ENCODE measurements around the gene DYRK1A.

The DYRK1A gene

GRCh38 chr21:37472581-37472980 lies 106.0 kb downstream of the DYRK1A start:
- in situ Hi-C loops (cut with MboI; ENCODE audit: low sequenced_read_pairs): no loop called here

DNA sequence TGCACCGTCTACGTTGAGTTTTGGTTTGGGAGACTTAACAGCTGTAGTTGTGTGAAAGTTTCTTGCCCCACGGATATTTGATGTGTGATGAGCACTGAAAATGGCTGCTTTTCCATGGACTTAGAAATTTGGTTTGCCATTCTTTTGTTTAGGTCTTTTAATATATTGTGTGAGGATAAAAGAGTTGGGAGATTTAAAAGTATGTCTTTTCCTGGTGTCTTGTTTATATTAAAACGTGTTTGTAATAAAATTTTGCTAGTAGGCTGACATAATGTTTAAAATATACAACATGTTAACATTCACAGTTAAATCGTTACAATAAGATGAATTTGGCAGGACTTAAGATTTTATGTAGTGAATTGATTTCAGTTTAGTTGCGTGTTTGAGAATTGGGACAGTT lies 106.9 kb downstream of the DYRK1A start:
- in situ Hi-C loops (cut with MboI; ENCODE audit: low sequenced_read_pairs): no loop called here

- in situ Hi-C loops (cut with MboI; ENCODE audit: low sequenced_read_pairs): no loop called here
Measured at GRCh38 chr21:37474342-37474741, 107.8 kb downstream of the DYRK1A start.

DNA sequence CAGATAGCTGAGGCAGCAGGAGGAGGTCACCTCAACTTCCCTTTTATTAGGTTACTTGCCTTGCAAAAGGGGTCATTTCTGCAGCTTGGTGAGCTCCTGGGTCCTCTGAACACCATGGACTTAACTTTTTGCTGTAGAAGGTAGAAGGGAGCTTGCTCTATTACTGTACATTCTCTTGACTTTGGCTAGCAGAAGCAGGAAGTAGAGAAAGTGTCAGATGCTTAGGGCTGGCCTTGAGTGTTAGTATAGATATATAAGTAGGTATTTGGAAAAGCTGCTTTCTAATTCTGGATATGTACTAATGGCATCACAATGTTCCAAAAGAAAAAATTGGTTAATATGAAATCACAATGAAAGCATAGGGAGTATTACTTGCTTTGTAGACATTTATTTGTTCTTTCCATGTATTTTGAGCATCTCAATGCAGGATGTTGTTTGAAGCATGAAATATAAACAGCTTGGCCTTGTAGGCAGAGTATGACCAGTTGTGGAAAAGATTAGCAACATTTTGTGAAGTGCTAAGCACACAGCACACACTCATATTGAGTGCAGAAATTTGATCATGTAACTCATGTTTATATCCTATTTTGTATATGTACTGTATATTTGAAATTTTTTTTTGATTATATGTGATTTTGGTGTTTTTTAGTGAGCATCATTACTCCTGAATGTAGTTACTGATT lies 108.8 kb downstream of the DYRK1A start:
- in situ Hi-C loops (cut with MboI; ENCODE audit: low sequenced_read_pairs): no loop called here

DNA sequence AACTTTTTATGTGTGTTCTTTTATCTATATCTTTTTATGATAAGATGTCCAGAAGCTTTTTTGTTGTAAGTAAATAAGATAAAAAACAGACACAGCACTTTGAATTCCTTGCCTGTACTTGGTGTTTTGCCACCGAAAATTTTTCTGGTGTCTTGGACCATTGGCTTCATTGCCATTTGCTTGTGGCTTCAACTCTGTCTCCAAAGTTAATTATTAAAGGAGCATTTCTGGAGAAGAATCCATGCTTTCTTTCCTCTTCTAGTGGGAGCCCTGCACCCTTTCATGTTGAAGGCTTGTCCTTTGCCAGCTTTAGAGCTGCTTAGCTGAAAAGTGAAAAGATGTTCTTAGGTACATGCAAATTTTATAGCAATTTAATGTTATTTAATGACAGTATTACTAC lies 112.2 kb downstream of the DYRK1A start:
- in situ Hi-C loops (cut with MboI; ENCODE audit: low sequenced_read_pairs): no loop called here

GRCh38 chr21:37483776-37484175 lies 117.2 kb downstream of the DYRK1A start:
- in situ Hi-C loops (cut with MboI; ENCODE audit: low sequenced_read_pairs): no loop called here

- in situ Hi-C loops (cut with MboI; ENCODE audit: low sequenced_read_pairs): no loop called here
Measured at GRCh38 chr21:37484535-37485474, 118.2 kb downstream of the DYRK1A start.

DNA sequence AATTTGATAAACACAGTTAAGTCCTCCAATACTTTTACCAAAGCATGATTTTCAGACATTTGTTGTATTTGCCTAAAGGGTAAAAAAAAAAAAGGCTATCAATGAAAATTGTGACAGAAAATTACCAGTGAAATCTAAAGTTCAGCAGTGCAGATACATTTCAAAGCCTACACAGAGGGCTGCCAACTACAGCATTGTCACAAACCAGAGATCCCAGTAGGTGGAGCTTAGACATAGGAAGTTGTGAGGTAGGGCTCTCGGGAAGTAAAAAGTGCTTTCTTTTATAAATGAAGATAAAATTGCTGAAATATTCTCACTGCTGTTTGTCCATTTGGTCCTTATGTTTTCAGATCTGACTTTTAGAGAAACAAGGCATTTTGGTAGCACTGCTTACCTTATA lies 123.0 kb downstream of the DYRK1A start:
- in situ Hi-C loops (cut with MboI; ENCODE audit: low sequenced_read_pairs): no loop called here

- in situ Hi-C loops (cut with MboI; ENCODE audit: low sequenced_read_pairs): no loop called here
Measured at GRCh38 chr21:37490084-37490483, 123.5 kb downstream of the DYRK1A start.

DNA sequence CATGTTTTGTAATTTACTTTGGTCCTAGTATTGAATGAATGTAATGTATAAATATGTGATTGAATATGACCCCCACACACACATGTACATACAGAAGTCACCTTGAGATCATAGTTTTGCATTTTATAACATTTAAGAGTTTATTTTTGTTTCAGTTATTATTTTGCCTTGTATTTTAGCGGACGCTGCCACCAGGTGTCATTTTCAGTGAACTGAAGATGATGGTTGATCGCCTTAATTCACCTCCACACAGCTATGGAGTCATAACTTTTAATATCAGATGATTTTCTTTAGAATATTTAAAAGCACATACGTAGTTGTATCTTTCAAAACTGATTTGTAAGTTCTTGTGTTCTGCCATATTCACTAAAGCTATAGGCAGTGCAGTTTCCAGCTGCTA lies 130.4 kb downstream of the DYRK1A start:
- in situ Hi-C loops (cut with MboI; ENCODE audit: low sequenced_read_pairs): no loop called here

GRCh38 chr21:37498664-37499063 lies 132.1 kb downstream of the DYRK1A start:
- in situ Hi-C loops (cut with MboI; ENCODE audit: low sequenced_read_pairs): no loop called here

DNA sequence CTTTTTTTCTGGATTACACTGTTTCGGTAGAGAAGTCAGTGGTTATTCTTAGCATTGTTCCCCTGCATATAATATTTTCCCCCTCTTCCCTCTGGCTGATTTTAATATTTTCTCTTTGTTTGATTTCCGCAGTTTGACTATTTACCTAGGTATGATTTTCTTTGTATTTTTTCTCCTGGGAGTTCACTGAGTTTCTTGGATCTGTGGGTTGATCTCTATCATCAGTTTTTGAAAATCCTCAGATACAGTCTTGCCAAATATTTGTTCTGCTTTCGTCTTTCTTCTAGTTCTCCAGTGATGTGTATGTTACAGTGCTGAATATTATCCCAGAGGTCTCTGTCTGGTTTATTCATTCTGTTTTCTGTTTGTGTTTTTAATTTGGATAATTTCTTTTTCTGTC lies 136.4 kb downstream of the DYRK1A start:
- in situ Hi-C loops (cut with MboI; ENCODE audit: low sequenced_read_pairs): no loop called here

DNA sequence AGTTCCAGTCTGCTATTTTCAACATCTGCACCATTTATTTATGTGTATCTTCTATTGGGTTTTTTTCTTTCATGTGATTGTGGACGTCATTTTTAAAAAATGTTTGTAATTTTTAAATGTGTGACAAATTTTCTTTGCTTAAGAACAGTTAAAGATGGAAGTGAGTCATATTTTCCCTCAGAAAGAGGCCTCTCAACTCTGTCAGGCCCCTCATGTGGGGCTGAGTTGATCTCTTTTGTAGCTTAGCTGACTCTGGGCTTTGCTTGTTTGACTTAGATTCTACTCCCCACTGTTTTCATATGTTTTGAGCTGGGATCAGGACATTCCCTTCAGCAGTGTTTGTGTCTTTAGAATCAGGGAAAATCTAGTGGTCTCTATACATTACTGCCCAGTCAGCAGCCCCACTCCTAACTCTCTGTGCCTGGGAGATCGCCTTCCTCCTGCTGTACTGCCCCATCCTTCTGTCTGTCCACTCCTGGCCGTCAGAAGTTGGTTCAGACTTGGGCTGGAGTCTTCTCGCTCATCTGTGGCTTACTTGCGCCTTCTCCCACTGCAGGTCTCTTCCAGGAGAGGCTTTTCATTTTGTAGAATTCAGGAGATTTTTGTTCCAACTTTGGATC lies 137.4 kb downstream of the DYRK1A start:
- in situ Hi-C loops (cut with MboI; ENCODE audit: low sequenced_read_pairs): no loop called here

DNA sequence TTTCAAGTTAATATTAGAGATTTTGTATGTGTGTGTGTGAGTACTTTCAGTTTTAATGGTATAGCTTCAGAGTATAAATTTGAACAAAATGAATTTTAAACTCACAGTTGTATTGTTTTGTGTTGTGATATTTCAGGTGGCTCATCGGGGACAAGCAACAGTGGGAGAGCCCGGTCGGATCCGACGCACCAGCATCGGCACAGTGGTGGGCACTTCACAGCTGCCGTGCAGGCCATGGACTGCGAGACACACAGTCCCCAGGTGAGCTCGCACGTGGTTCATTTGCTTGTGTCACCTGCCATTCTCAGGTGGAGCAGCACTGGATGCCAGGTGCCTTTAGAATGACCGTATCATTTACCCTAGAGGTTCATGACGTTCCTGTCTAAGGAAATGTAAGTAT lies 139.4 kb downstream of the DYRK1A start:
- in situ Hi-C loops (cut with MboI; ENCODE audit: low sequenced_read_pairs): no loop called here

DNA sequence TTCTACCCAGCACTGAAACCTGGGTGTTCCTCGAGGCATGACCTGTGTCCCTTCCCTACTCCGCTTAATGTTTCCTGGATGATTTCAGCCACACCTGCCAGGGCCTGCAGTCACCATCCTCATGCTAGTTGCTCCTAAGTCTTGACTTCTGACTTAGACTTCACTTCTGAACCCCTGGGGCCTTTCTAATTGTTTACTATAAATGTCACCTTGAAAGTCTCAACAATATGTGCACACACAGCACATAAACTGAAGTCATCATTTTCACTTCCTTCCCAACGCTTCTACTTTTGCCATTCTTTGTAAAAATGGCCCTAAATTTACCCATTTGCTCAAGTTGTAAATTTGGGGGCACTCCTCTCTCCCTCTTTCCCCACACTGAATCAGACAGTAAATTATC lies 141.1 kb downstream of the DYRK1A start:
- in situ Hi-C loops (cut with MboI; ENCODE audit: low sequenced_read_pairs): no loop called here

DNA sequence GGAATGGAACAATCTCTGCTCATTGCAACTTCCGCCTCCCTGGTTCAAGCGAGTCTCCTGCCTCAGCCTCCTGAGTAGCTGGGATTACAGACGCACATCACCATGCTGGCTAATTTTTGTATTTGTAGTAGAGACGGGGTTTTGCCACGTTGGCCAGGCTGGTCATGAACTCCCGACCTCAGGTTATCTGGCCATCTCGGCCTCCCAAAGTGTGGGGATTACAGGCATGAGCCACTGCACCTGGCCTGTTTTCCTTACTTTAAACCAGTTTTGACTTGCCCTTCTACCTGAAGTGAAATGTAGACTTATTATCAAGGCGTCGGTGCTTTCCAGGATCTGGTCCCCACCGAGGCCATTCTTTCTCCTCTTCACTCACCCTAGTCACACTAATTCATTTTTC lies 141.8 kb downstream of the DYRK1A start:
- in situ Hi-C loops (cut with MboI; ENCODE audit: low sequenced_read_pairs): no loop called here

- in situ Hi-C loops (cut with MboI; ENCODE audit: low sequenced_read_pairs): no loop called here
Measured at GRCh38 chr21:37509802-37510393, 143.3 kb downstream of the DYRK1A start.

GRCh38 chr21:37511848-37512247 lies 145.3 kb downstream of the DYRK1A start:
- in situ Hi-C loops (cut with MboI; ENCODE audit: low sequenced_read_pairs): no loop called here

- in situ Hi-C loops (cut with MboI; ENCODE audit: low sequenced_read_pairs): no loop called here
Measured at GRCh38 chr21:37513383-37513782, 146.8 kb downstream of the DYRK1A start.

DNA sequence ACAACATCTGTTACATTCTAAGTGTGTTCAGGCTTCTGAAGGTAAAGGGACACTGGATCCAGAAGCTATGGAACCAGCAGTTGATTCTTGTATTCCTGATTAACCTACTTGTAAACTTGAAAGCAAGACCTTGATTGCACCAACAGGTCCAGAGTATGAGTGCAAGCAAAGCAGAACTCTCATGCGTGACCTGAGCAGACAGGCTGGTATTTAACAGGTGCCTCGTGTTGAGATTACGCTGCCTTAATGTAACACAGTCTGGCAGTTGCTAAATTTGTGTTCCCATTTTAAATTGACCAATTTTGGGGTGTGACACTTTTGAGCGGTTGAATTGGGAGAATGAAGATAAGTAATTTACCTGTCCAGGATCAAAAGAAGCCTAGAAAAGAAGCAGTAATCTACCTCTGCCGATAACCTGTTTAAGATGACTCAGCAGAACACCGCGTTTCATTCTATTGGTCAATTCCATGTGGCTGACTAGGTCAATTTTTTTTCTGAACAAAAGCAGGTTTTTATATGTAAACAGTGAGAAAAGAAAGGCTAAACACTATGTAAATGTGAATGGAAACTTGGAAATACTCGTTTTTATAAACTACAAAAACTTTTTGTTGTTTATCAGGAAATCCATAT lies 147.6 kb downstream of the DYRK1A start:
- in situ Hi-C loops (cut with MboI; ENCODE audit: low sequenced_read_pairs): no loop called here

GRCh38 chr21:37516998-37517397 lies 150.4 kb downstream of the DYRK1A start:
- in situ Hi-C loops (cut with MboI; ENCODE audit: low sequenced_read_pairs): no loop called here

All from HL-60/S4 (cell line).